K562 (cell line): Measurements from ENCODE around the gene KL. TPM values are rescaled to one million over a fixed set of nuclear protein-coding genes. Genes with fewer than 3 reads are reported as not detected.

Experiments
- ATAC-seq: fragments of 200-7000 bp; cut with Tn5 transposase; 3 replicates; pipeline ENCODE4 v1.9.1; 2020; ENCODE audit warnings: moderate library complexity
- BruUV-seq: library from RNA; stranded (reverse); fragments of 400-500 nt; replicated peaks from 2 replicates; lab custom pipeline; 2021; lab: Mats Ljungman, UMichigan
- CTCF ChIA-PET: fragments of 300-600 bp; formaldehyde crosslinking; extraction: SDS; loops from one replicate; lab custom pipeline; 2021; ENCODE audit warnings: low intra/inter-chr PET ratio; lab: Yijun Ruan, JAX
- POLR2A ChIA-PET: fragments of 300-600, 350-650 bp; sonication (Branson Sonifier 250); formaldehyde crosslinking; extraction: SDS; loops from one replicate; lab custom pipeline; 2021; ENCODE audit warnings: antibody characterized with exemption, inconsistent platforms; lab: Yijun Ruan, JAX
- DNase-seq, 4 experiments: peaks; one replicate each; pipeline versions ENCODE4 v3.0.0 to v3.0.0-alpha.2; 2011 to 2018; ENCODE audit warnings: low spot score in 3 of 4, mixed read lengths in 3 of 4; ENCODE audit errors: extremely low read depth in 1 of 4
- FAIRE-seq: peaks from 2 replicates; lab custom pipeline; 2011; peaks lifted over from hg19 to GRCh38; lab: Jason Lieb, UNC
- H2AFZ ChIP-seq: 2 replicates; pipeline ENCODE4 v1.6.0; 2011; ENCODE audit warnings: low read depth, low read length, control low read depth, inconsistent platforms
- H3K27ac ChIP-seq: fragments of 200-600 bp; 3 replicates; pipeline ENCODE4 v1.8.0; 2011; ENCODE audit warnings: low read depth, mild to moderate bottlenecking, control low read depth, inconsistent platforms, low read length, moderate library complexity, mixed read lengths; ENCODE audit errors: extremely low read depth
- H3K27me3 ChIP-seq, 2 experiments: fragments of 300-600 bp in 1 of 2; 2 replicates in 1 of 2; 3 replicates in 1 of 2; pipeline versions ENCODE4 v1.6.0 to v1.8.0; 2011; ENCODE audit warnings: inconsistent platforms in 2 of 2, low read length in 2 of 2, mild to moderate bottlenecking in 1 of 2, mixed read lengths in 1 of 2, moderate library complexity in 1 of 2; ENCODE audit not compliant: control insufficient read depth in 2 of 2, insufficient read depth in 2 of 2
- H3K36me3 ChIP-seq: fragments of 300-600 bp; 3 replicates; pipeline ENCODE4 v1.8.0; 2011; ENCODE audit warnings: mild to moderate bottlenecking, low read length, inconsistent platforms; ENCODE audit not compliant: control insufficient read depth, insufficient read depth
- H3K4me1 ChIP-seq, 2 experiments: fragments of 200-600 bp in 1 of 2; replicated peaks in 1 of 2; 2 replicates in 1 of 2; 3 replicates in 1 of 2; pipeline versions ENCODE4 v1.5.1 to v1.8.0; 2011; ENCODE audit warnings: inconsistent platforms in 2 of 2, low read length in 2 of 2, mild to moderate bottlenecking in 1 of 2, mixed read lengths in 1 of 2, moderate library complexity in 1 of 2; ENCODE audit not compliant: control insufficient read depth in 2 of 2, insufficient read depth in 2 of 2
- H3K4me2 ChIP-seq: 2 replicates; pipeline ENCODE4 v1.6.1; 2011; ENCODE audit warnings: low read length, control low read depth, inconsistent platforms, mixed read lengths; ENCODE audit not compliant: insufficient read depth
- H3K4me3 ChIP-seq: fragments of 200-600 bp; sonication (generic), shearing (Covaris generic); 2 replicates; pipeline ENCODE4 v1.5.1; 2016; ENCODE audit warnings: control low read depth, inconsistent platforms
- H3K79me2 ChIP-seq: fragments of 200-600 bp; 3 replicates; pipeline ENCODE4 v1.8.0; 2011; ENCODE audit warnings: low read length, inconsistent platforms; ENCODE audit not compliant: control insufficient read depth, insufficient read depth
- H3K9ac ChIP-seq, 2 experiments: 2 replicates each; pipeline versions ENCODE4 v1.6.0 to v1.6.1; 2011; ENCODE audit warnings: low read depth in 2 of 2, low read length in 2 of 2, control low read depth in 1 of 2, inconsistent platforms in 1 of 2, mild to moderate bottlenecking in 1 of 2, mixed read lengths in 1 of 2; ENCODE audit not compliant: insufficient read depth in 1 of 2
- H3K9me1 ChIP-seq: one replicate; pipeline ENCODE4 v1.6.0; 2011; ENCODE audit warnings: inconsistent platforms, mild to moderate bottlenecking, low read length, moderate library complexity; ENCODE audit not compliant: control insufficient read depth, insufficient read depth
- H3K9me3 ChIP-seq: replicated peaks from 2 replicates; pipeline ENCODE4 v1.5.1; 2011; ENCODE audit warnings: low read depth, low read length, inconsistent platforms; ENCODE audit not compliant: control insufficient read depth, insufficient read depth
- H4K20me1 ChIP-seq: replicated peaks from 2 replicates; pipeline ENCODE4 v1.6.1; 2011; ENCODE audit warnings: low read length, inconsistent platforms, mixed read lengths; ENCODE audit not compliant: control insufficient read depth, insufficient read depth
- DIDO1 ChIP-seq: fragments of 450-650 bp; IDR thresholded peaks from 2 replicates; pipeline ENCODE4 v1.6.1; 2016; ENCODE audit warnings: low read depth, missing biosample characterization, missing genetic modification characterization
- GATAD2A ChIP-seq: fragments of 450-650 bp; IDR thresholded peaks from 2 replicates; pipeline ENCODE4 v1.6.1; 2017
- HOXB6 ChIP-seq: fragments of 250-450 bp; sonication (Bioruptor Pico); IDR thresholded peaks from 2 replicates; pipeline ENCODE4 v1.5.1; 2022; ENCODE audit warnings: mild to moderate bottlenecking, borderline replicate concordance
- IRF9 ChIP-seq: fragments of 450-650 bp; IDR thresholded peaks from 2 replicates; pipeline ENCODE4 v1.6.1; 2016; ENCODE audit warnings: missing biosample characterization, missing genetic modification characterization
- MCM3 ChIP-seq: fragments of 450-650 bp; IDR thresholded peaks from 2 replicates; pipeline ENCODE4 v1.6.1; 2016
- PCBP2 ChIP-seq: fragments of 200-400 bp; formaldehyde crosslinking; IDR thresholded peaks from 2 replicates; pipeline ENCODE4 v1.6.1; 2018; ENCODE audit warnings: low read length, low read depth, mild to moderate bottlenecking, moderate library complexity; ENCODE audit not compliant: poor library complexity, severe bottlenecking
- SPI1 ChIP-seq: IDR thresholded peaks from 2 replicates; pipeline ENCODE4 v1.6.1; 2011; ENCODE audit warnings: low read depth, low read length, control low read depth, borderline replicate concordance
- ZNF282 ChIP-seq: sonication (generic); formaldehyde crosslinking; IDR thresholded peaks from 2 replicates; pipeline ENCODE4 v1.8.1; 2023; ENCODE audit warnings: missing genetic modification reagents
- WGBS: fragments of 100-300 bp; shearing (Covaris generic); methylation state at CpG from one replicate; pipeline ENCODE4 v1.1.6; 2016; ENCODE audit warnings: low coverage, mixed read lengths; ENCODE audit not compliant: insufficient coverage; ENCODE audit errors: missing lambda C conversion rate; 5-methylcytosine and 5-hydroxymethylcytosine counted together
- in situ Hi-C: fragments of 300-500 bp; cut with MboI; formaldehyde crosslinking; loops from 4 replicates; pipeline ENCODE4 v1.15.0; 2018; ENCODE audit warnings: inconsistent platforms, mixed read lengths
- intact Hi-C: fragments of 100-400 bp; cut with micrococcal nuclease; formaldehyde crosslinking; loops from 2 replicates; pipeline ENCODE4 v1.14.2; 2022
- polyA plus RNA-seq, 8 experiments: library from polyadenylated mRNA; depleted of rRNA in 4 of 8; stranded (reverse) in 5 of 8; unstranded in 3 of 8; fragments of >200 nt; fragmentation: Nextera tagmentation in 2 of 8; fragmentation: Illumina TruSeq in 1 of 8; extraction: Ambion mirVana in 2 of 8; extraction: Trizol in 1 of 8; gene quantifications; 2 replicates each; pipeline versions ENCODE4 v1.2.1 to v1.2.3, GENCODE V29; 2011 to 2014; ENCODE audit warnings: inconsistent platforms in 1 of 8, missing spikeins in 1 of 8
- total RNA-seq, 7 experiments: library from RNA; depleted of rRNA in 6 of 7; stranded (reverse); fragments of >200 nt in 6 of 7; fragmentation: Illumina TruSeq in 2 of 7; extraction: Trizol in 2 of 7; gene quantifications; 2 replicates each; pipeline versions ENCODE4 v1.2.1 to v1.2.3, GENCODE V29; 2011 to 2021; ENCODE audit warnings: low replicate concordance in 1 of 7
- TF ChIP-seq, protein P1 (sequence below): fragments of 450-650 bp; formaldehyde crosslinking; IDR thresholded peaks from 2 replicates; pipeline ENCODE4 v1.4.0; 2020; ENCODE audit warnings: mild to moderate bottlenecking, moderate library complexity
- TF ChIP-seq, protein P2 (sequence below): fragments of 450-650 bp; IDR thresholded peaks from 2 replicates; pipeline ENCODE4 v1.6.1; 2016; ENCODE audit warnings: mild to moderate bottlenecking, moderate library complexity

The KL gene
- total and polyA plus RNA-seq, 9 of the 15 experiments (the other 6 are each of a cell fraction or from before 2014, with no cell fraction given) = not detected

GRCh38 chr13:33028620-33029019 lies 12.4 kb downstream of the KL start:
- H3K27ac ChIP-seq = no peak overlapping the region
- POLR2A ChIA-PET = no interaction called here
- in situ Hi-C loops (no loop called here), intact Hi-C loops (no loop called here)
- FAIRE-seq = no peak
- H3K4me2 ChIP-seq = no peak overlapping the region
- no peak overlapping the region for H3K9ac ChIP-seq
- DNase-seq = no peak
- no peaks in the 10 kb centered on the region for H3K36me3 ChIP-seq
- H4K20me1 ChIP-seq = no peaks in the 10 kb centered on the region
- no peak overlapping the region for H2AFZ ChIP-seq
- no peak for ATAC-seq
- no peak overlapping the region for H3K4me3 ChIP-seq
- no peaks in the 10 kb centered on the region; a peak in 1 of 5 replicates for H3K27me3 ChIP-seq
- H3K9me3 ChIP-seq = no peaks in the 10 kb centered on the region
- no peaks in the 10 kb centered on the region for H3K79me2 ChIP-seq
- H3K9me1 ChIP-seq = no peaks in the 10 kb centered on the region
- no peaks in the 10 kb centered on the region for H3K4me1 ChIP-seq
- WGBS = 0% methylated on average over 2 of the region's 2 CpGs
- CTCF ChIA-PET = no interaction called here
- no TSS peak for BruUV-seq
- TF ChIP-seq, protein P1, sequence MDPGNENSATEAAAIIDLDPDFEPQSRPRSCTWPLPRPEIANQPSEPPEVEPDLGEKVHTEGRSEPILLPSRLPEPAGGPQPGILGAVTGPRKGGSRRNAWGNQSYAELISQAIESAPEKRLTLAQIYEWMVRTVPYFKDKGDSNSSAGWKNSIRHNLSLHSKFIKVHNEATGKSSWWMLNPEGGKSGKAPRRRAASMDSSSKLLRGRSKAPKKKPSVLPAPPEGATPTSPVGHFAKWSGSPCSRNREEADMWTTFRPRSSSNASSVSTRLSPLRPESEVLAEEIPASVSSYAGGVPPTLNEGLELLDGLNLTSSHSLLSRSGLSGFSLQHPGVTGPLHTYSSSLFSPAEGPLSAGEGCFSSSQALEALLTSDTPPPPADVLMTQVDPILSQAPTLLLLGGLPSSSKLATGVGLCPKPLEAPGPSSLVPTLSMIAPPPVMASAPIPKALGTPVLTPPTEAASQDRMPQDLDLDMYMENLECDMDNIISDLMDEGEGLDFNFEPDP (CRISPR knock-in tag) = no peak
- no peak for TF ChIP-seq IRF9 (tag)
- no peak for TF ChIP-seq MCM3
- TF ChIP-seq PCBP2 = no peak
- TF ChIP-seq SPI1 = no peak
- no peak for TF ChIP-seq DIDO1 (tag)
- TF ChIP-seq ZNF282 = no peak
- TF ChIP-seq, protein P2, sequence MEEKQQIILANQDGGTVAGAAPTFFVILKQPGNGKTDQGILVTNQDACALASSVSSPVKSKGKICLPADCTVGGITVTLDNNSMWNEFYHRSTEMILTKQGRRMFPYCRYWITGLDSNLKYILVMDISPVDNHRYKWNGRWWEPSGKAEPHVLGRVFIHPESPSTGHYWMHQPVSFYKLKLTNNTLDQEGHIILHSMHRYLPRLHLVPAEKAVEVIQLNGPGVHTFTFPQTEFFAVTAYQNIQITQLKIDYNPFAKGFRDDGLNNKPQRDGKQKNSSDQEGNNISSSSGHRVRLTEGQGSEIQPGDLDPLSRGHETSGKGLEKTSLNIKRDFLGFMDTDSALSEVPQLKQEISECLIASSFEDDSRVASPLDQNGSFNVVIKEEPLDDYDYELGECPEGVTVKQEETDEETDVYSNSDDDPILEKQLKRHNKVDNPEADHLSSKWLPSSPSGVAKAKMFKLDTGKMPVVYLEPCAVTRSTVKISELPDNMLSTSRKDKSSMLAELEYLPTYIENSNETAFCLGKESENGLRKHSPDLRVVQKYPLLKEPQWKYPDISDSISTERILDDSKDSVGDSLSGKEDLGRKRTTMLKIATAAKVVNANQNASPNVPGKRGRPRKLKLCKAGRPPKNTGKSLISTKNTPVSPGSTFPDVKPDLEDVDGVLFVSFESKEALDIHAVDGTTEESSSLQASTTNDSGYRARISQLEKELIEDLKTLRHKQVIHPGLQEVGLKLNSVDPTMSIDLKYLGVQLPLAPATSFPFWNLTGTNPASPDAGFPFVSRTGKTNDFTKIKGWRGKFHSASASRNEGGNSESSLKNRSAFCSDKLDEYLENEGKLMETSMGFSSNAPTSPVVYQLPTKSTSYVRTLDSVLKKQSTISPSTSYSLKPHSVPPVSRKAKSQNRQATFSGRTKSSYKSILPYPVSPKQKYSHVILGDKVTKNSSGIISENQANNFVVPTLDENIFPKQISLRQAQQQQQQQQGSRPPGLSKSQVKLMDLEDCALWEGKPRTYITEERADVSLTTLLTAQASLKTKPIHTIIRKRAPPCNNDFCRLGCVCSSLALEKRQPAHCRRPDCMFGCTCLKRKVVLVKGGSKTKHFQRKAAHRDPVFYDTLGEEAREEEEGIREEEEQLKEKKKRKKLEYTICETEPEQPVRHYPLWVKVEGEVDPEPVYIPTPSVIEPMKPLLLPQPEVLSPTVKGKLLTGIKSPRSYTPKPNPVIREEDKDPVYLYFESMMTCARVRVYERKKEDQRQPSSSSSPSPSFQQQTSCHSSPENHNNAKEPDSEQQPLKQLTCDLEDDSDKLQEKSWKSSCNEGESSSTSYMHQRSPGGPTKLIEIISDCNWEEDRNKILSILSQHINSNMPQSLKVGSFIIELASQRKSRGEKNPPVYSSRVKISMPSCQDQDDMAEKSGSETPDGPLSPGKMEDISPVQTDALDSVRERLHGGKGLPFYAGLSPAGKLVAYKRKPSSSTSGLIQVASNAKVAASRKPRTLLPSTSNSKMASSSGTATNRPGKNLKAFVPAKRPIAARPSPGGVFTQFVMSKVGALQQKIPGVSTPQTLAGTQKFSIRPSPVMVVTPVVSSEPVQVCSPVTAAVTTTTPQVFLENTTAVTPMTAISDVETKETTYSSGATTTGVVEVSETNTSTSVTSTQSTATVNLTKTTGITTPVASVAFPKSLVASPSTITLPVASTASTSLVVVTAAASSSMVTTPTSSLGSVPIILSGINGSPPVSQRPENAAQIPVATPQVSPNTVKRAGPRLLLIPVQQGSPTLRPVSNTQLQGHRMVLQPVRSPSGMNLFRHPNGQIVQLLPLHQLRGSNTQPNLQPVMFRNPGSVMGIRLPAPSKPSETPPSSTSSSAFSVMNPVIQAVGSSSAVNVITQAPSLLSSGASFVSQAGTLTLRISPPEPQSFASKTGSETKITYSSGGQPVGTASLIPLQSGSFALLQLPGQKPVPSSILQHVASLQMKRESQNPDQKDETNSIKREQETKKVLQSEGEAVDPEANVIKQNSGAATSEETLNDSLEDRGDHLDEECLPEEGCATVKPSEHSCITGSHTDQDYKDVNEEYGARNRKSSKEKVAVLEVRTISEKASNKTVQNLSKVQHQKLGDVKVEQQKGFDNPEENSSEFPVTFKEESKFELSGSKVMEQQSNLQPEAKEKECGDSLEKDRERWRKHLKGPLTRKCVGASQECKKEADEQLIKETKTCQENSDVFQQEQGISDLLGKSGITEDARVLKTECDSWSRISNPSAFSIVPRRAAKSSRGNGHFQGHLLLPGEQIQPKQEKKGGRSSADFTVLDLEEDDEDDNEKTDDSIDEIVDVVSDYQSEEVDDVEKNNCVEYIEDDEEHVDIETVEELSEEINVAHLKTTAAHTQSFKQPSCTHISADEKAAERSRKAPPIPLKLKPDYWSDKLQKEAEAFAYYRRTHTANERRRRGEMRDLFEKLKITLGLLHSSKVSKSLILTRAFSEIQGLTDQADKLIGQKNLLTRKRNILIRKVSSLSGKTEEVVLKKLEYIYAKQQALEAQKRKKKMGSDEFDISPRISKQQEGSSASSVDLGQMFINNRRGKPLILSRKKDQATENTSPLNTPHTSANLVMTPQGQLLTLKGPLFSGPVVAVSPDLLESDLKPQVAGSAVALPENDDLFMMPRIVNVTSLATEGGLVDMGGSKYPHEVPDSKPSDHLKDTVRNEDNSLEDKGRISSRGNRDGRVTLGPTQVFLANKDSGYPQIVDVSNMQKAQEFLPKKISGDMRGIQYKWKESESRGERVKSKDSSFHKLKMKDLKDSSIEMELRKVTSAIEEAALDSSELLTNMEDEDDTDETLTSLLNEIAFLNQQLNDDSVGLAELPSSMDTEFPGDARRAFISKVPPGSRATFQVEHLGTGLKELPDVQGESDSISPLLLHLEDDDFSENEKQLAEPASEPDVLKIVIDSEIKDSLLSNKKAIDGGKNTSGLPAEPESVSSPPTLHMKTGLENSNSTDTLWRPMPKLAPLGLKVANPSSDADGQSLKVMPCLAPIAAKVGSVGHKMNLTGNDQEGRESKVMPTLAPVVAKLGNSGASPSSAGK = no peak
- TF ChIP-seq GATAD2A = no peak
- TF ChIP-seq HOXB6 (CRISPR knock-in tag) = no peak
